Sigmoid colon (tissue), 7 donors: ENCODE data around the gene DCAF10. TPM values are rescaled to one million over a fixed set of nuclear protein-coding genes. Genes with fewer than 3 reads are reported as not detected.
"Not testable (repeated sequence)": the region's sequence is repeated elsewhere in the genome, so short reads cannot be mapped to it uniquely, and the experiment has no call there.

ENCODE experiments used
- DNase-seq: peaks from one replicate; pipeline ENCODE4 v3.0.0-alpha.2; 2019
- H3K27ac ChIP-seq, 4 donors: fragments of 200-600 bp; sonication (generic); one replicate each; pipeline ENCODE4 v1.5.1; 2016 to 2019; ENCODE audit warnings: mild to moderate bottlenecking in 1 of 4
- H3K27me3 ChIP-seq, 3 donors: fragments of 200-600 bp; sonication (generic); one replicate each; pipeline ENCODE4 v1.5.1; 2019; ENCODE audit warnings: mild to moderate bottlenecking in 1 of 3
- H3K36me3 ChIP-seq, 4 donors: fragments of 200-600 bp; sonication (generic); one replicate each; pipeline ENCODE4 v1.5.1; 2016 to 2019
- H3K4me1 ChIP-seq, 4 donors: fragments of 200-600 bp; sonication (generic); one replicate each; pipeline ENCODE4 v1.5.1; 2017 to 2019
- H3K4me3 ChIP-seq, 4 donors: fragments of 200-600 bp; sonication (generic); one replicate each; pipeline ENCODE4 v1.5.1; 2017 to 2019; ENCODE audit warnings: mild to moderate bottlenecking in 2 of 4, moderate library complexity in 1 of 4
- H3K9me3 ChIP-seq, 4 donors: fragments of 200-600 bp in 3 of 4; sonication (generic) in 3 of 4; one replicate each; pipeline versions ENCODE4 v1.5.1 to v1.6.1; 2013 to 2019
- CTCF ChIP-seq, 4 experiments: fragments of 450-650 bp in 3 of 4; fragments of 200-600 bp in 1 of 4; IDR thresholded peaks; one replicate each; pipeline ENCODE4 v1.5.1; 2016 to 2019; ENCODE audit warnings: antibody characterized with exemption in 4 of 4, mild to moderate bottlenecking in 3 of 4, moderate library complexity in 2 of 4
- EP300 ChIP-seq, 4 donors: sonication (generic); formaldehyde crosslinking; IDR thresholded peaks; one replicate each; pipeline ENCODE4 v1.6.1; 2017; ENCODE audit warnings: antibody characterized with exemption in 4 of 4
- POLR2A ChIP-seq, 2 donors: fragments of 450-650 bp; IDR thresholded peaks; one replicate each; pipeline ENCODE4 v1.6.1; 2016; ENCODE audit warnings: antibody characterized with exemption in 2 of 2, mild to moderate bottlenecking in 2 of 2, moderate library complexity in 2 of 2
- POLR2AphosphoS5 ChIP-seq, 4 donors: sonication (generic); formaldehyde crosslinking; IDR thresholded peaks; one replicate each; pipeline ENCODE4 v1.6.1; 2017; ENCODE audit warnings: antibody characterized with exemption in 4 of 4
- WGBS, 2 donors: extraction: QIAGEN DNeasy Blood & Tissue Kit; methylation state at CpG; one replicate each; pipeline ENCODE4 v1.1.7; 2013; 5-methylcytosine and 5-hydroxymethylcytosine counted together
- intact Hi-C: fragments of 100-400 bp; cut with DNase I; formaldehyde crosslinking; loops from one replicate; pipeline ENCODE4 v1.15.1; 2023
- polyA plus RNA-seq, 3 donors: library from polyadenylated mRNA; stranded (reverse); fragments of 200-250 nt; gene quantifications; one replicate each; pipeline ENCODE4 v1.2.3, GENCODE V29; 2013
- total RNA-seq, 4 donors: library from RNA; depleted of rRNA; stranded (reverse); fragments of >200 nt; gene quantifications; one replicate each; pipeline ENCODE4 v1.1.0, GENCODE V29; 2016
- donor health status: healthy with polysubstance abuse.
- donor health status: Bipolar disorder and iron deficiency.
- donor health status: healthy.

DCAF10 gene
- total and polyA plus RNA-seq, 7 donors: 4.8 to 49.3 (median 29.1) TPM

- WGBS, 2 donors: 76 to 87% methylated on average over 2 of the region's 2 CpGs
- intact Hi-C loops: no loop called here
- Histone ChIP-seq H3K27me3 (no peaks in the 10 kb centered on the region), H3K9me3 (no peaks in the 10 kb centered on the region), H3K4me1 (no peaks in the 10 kb centered on the region), H3K36me3 (peaks cover 0 to 26% (median 3%) of the 10 kb centered on the region in 4 donors), H3K4me3 (no peak overlapping the region), H3K27ac (no peak overlapping the region)
- TF ChIP-seq POLR2AphosphoS5 (IDR thresholded peaks at IDR 0.05) (no peak), CTCF (IDR thresholded peaks at IDR 0.05) (no peak), POLR2A (IDR thresholded peaks at IDR 0.05) (no peak), EP300 (IDR thresholded peaks at IDR 0.05) (no peak)
- DNase-seq: no peak
Observed at GRCh38 chr9:37818849-37819248, 18.3 kb downstream of the DCAF10 start.

GRCh38 chr9:37820142-37820541, 19.5 kb downstream of the DCAF10 start:
- 88 to 90% methylated on average over 5 of the region's 5 CpGs for WGBS, 2 donors
- DNase-seq: no peak
- no peaks in the 10 kb centered on the region for H3K9me3 ChIP-seq
- no peak overlapping the region for H3K27ac ChIP-seq
- intact Hi-C loops: no loop called here
- H3K4me3 ChIP-seq: no peak overlapping the region
- TF ChIP-seq POLR2A (IDR thresholded peaks at IDR 0.05) (no peak), CTCF (IDR thresholded peaks at IDR 0.05) (no peak), POLR2AphosphoS5 (IDR thresholded peaks at IDR 0.05) (no peak), EP300 (IDR thresholded peaks at IDR 0.05) (no peak)
- peaks cover 0 to 31% (median 3%) of the 10 kb centered on the region in 4 donors for H3K36me3 ChIP-seq
- no peaks in the 10 kb centered on the region for H3K4me1 ChIP-seq
- H3K27me3 ChIP-seq: no peaks in the 10 kb centered on the region

- H3K27ac ChIP-seq, H3K9me3 ChIP-seq, intact Hi-C loops, DNase-seq, H3K4me3 ChIP-seq, H3K4me1 ChIP-seq, H3K27me3 ChIP-seq: not testable (repeated sequence)
- 90 to 98% methylated on average over 2 of the region's 2 CpGs for WGBS, 2 donors
- H3K36me3 ChIP-seq: peaks cover 0 to 47% (median 3%) of the 10 kb centered on the region in 4 donors
Observed at GRCh38 chr9:37825174-37825573, 24.6 kb downstream of the DCAF10 start.

GRCh38 chr9:37827483-37828165, 27.0 kb downstream of the DCAF10 start:
- WGBS, 2 donors: 92 to 95% methylated on average over 4 of the region's 4 CpGs
- intact Hi-C loops: no loop called here
- TF ChIP-seq POLR2A (IDR thresholded peaks at IDR 0.05) (no peak), POLR2AphosphoS5 (IDR thresholded peaks at IDR 0.05) (no peak), EP300 (IDR thresholded peaks at IDR 0.05) (no peak), CTCF (IDR thresholded peaks at IDR 0.05) (no peak)
- Histone ChIP-seq H3K27me3 (no peaks in the 10 kb centered on the region), H3K4me1 (no peaks in the 10 kb centered on the region), H3K36me3 (peaks cover 0 to 38% (median 0%) of the 10 kb centered on the region in 4 donors), H3K4me3 (no peak overlapping the region), H3K27ac (no peak overlapping the region), H3K9me3 (no peaks in the 10 kb centered on the region)
- no peak for DNase-seq

GRCh38 chr9:37835821-37836220, 35.2 kb downstream of the DCAF10 start:
- Histone ChIP-seq H3K36me3 (peaks cover 0 to 6% (median 0%) of the 10 kb centered on the region in 4 donors), H3K4me3 (no peak overlapping the region), H3K27me3 (no peaks in the 10 kb centered on the region), H3K9me3 (no peaks in the 10 kb centered on the region), H3K27ac (no peak overlapping the region), H3K4me1 (no peaks in the 10 kb centered on the region)
- WGBS, 2 donors: 95 to 96% methylated on average over 13 of the region's 13 CpGs
- no peak for TF ChIP-seq POLR2AphosphoS5 (IDR thresholded peaks at IDR 0.05)
- no peak for TF ChIP-seq POLR2A (IDR thresholded peaks at IDR 0.05)
- no peak for TF ChIP-seq CTCF (IDR thresholded peaks at IDR 0.05)
- no peak for TF ChIP-seq EP300 (IDR thresholded peaks at IDR 0.05)
- DNase-seq: no peak
- intact Hi-C loops: no loop called here
